ENCODE measurements around the gene IL6R. TPM values are rescaled to one million over a fixed set of nuclear protein-coding genes. Genes with fewer than 3 reads are reported as not detected.
A peak's percentile ranks its signal among the peaks of the same experiment; 100 is the strongest.

IL6R gene
- total RNA-seq, 3 donors from 2014 or later = 23.6 to 26.8 (median 24.0) TPM

DNA sequence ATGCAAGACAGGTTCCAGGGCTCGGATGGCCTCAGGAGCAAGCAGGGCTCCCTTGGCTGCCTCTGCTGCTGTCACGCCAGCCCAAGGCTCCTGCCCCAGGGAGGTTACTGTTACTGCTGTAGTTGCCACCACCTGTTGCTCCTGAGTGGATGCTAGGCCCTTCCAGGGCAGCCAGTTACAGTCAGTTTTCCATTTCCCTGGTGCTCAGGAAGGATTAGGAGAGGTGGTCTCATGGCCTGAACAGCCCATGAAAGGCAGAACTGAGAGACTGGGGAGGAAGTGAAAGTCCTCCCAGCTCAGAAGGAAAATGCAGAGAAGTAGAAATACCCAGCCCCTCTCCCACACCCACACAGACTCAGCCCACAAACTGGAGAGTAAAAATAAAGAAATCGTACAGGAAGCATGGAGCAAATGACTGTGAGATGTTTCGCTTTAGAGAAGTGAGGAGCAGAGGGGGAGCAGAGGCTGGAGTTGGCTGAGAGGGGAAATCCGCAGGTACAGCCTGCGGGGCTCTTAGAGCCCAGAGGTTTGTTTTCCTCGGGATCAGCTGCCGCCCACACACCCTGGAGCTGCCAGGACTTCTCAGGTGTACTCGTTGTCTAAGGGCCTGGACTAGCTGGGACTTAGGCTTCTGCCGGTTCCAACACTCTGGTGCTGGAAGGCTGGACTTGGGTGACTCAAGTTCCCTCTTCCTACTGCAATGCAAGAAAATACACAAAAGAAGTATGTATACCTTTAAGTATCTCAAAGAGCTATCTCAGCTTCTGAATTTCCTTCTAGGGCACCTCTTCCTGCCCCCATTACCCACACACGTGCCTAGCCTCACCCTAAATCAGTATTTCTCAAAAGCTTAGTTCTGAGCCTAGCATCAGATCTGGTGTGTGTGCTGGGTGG is 2.3 kb downstream of the IL6R start:
- intact Hi-C loops (cut with DNase I; ENCODE audit: low total_unique reads) = no loop called here
- Histone ChIP-seq H3K27ac (peak overlapping the region; percentile 96 to 99), H3K4me3 (peak overlapping the region; percentile 79 to 87 (median 85))

DNA sequence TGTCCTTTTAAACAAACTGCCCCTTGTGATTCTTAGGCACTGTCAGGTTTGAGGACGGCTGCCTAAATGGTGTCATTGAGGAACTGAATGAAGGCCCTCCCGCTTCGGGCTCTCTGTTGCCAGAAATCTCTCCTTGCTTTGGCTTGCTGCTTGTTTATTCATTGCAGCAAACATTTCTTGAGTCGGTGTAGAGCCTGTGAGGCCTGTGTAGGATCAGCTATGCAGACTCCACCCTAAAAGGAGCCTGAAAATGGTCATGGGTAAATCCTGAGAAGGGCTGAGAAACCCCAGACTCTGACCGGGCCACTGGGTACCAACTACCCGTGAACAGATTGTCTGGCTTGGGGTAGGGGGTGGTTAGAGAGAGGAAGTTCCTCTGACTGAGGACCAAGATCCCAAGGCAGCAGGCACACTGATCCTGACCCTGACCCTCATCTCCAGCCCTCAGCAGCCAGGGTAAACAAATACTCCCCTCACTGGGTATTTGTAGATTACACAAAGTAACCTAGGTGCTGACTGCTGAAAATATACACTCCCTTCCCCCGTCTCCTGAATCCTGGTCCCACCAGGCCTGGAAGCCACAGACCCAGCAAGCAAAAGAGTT is 3.1 kb downstream of the IL6R start:
- Histone ChIP-seq H3K27ac (peak overlapping the region; percentile 96 to 99), H3K27me3 (no peaks in the 10 kb centered on the region), H3K4me3 (peak overlapping the region; percentile 79 to 87 (median 85)), H3K36me3 (no peaks in the 10 kb centered on the region), H3K9me3 (no peaks in the 10 kb centered on the region), H3K4me1 (peaks cover 5 to 23% of the 10 kb centered on the region in 2 donors)
- intact Hi-C loops (cut with DNase I; ENCODE audit: low total_unique reads) = no loop called here
- no peak for DNase-seq (ENCODE audit: low spot score in 2 of 2)
- TF ChIP-seq, protein P1, sequence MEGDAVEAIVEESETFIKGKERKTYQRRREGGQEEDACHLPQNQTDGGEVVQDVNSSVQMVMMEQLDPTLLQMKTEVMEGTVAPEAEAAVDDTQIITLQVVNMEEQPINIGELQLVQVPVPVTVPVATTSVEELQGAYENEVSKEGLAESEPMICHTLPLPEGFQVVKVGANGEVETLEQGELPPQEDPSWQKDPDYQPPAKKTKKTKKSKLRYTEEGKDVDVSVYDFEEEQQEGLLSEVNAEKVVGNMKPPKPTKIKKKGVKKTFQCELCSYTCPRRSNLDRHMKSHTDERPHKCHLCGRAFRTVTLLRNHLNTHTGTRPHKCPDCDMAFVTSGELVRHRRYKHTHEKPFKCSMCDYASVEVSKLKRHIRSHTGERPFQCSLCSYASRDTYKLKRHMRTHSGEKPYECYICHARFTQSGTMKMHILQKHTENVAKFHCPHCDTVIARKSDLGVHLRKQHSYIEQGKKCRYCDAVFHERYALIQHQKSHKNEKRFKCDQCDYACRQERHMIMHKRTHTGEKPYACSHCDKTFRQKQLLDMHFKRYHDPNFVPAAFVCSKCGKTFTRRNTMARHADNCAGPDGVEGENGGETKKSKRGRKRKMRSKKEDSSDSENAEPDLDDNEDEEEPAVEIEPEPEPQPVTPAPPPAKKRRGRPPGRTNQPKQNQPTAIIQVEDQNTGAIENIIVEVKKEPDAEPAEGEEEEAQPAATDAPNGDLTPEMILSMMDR (IDR thresholded peaks at IDR 0.05) = no peak
- TF ChIP-seq POLR2AphosphoS5 (IDR thresholded peaks at IDR 0.05) = peak in 1 of 3 donors; percentile 6

More for the DNA sequence above, 2.3 kb downstream of the IL6R start:
- TF ChIP-seq, protein P1 (IDR thresholded peaks at IDR 0.05) = no peak
- TF ChIP-seq POLR2AphosphoS5 (IDR thresholded peaks at IDR 0.05) = peak in 1 of 3 donors; percentile 5
- no peak for TF ChIP-seq POLR2A (IDR thresholded peaks at IDR 0.05)
- peaks cover 5 to 23% of the 10 kb centered on the region in 2 donors for H3K4me1 ChIP-seq
- no peaks in the 10 kb centered on the region for H3K36me3 ChIP-seq
- no peaks in the 10 kb centered on the region for H3K27me3 ChIP-seq
- no peaks in the 10 kb centered on the region for H3K9me3 ChIP-seq
- peak in 1 of 2 donors; percentile 79 for DNase-seq (ENCODE audit: low spot score in 2 of 2)

DNA sequence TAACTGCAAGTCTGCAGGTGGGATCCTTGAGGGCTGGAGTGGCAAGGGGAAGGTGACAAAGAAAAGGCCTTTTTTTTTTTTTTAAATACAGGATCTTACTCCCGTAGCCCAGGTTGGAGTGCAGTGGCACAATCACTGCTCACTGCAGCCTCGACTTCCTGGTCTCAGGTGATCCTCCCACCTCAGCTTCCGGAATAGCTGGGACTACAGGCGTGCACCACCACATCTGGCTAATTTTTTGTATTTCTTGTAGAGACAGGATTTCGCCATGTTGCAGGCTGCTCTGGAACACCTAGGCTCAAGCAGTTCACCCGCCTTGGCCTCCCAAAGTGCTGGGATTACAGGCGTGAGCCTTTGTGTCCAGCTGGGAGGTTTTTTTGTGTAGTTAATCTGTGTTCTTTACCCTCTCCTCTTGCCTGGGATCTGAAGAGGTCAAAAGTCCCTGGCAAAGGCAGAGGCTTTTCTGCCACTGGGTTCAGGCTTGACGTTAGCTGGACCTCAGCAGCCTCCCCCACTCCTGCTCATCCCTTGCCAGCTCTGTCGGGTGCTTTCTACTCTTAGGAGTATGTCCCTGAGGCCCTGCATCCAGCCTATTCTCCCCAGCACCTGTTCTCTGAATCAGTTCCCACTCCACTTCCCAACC is 5.2 kb downstream of the IL6R start:
- TF ChIP-seq POLR2AphosphoS5 (IDR thresholded peaks at IDR 0.05) (no peak), POLR2A (IDR thresholded peaks at IDR 0.05) (no peak)
- TF ChIP-seq, protein P1 (IDR thresholded peaks at IDR 0.05) = no peak
- intact Hi-C loops (cut with DNase I; ENCODE audit: low total_unique reads) = no loop called here
- no peaks in the 10 kb centered on the region for H3K36me3 ChIP-seq
- no peaks in the 10 kb centered on the region for H3K27me3 ChIP-seq
- no peaks in the 10 kb centered on the region for H3K9me3 ChIP-seq
- no peak for DNase-seq (ENCODE audit: low spot score in 2 of 2)
- peaks cover 5 to 31% of the 10 kb centered on the region in 2 donors for H3K4me1 ChIP-seq
- no peak overlapping the region for H3K4me3 ChIP-seq
- H3K27ac ChIP-seq = no peak overlapping the region

DNA sequence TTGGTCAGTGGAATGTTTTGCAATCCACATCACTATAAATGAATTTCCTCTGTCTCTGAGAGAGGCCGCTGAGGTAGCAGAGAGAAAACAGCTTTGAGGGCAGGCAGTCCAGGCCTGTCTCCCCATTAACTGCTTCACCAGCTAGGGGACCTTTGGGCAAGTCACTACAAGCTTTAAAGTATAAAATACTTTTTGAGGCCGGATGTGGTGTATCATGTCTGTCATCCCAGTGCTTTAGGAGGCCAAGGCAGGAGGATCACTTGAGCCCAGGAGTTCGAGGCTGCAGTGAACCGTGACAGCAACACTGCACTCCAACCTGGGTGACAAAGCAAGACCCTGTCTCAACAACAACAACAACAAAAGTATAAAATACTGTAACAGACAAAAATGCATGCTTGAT is 6.4 kb downstream of the IL6R start:
- H3K4me1 ChIP-seq = peaks cover 5 to 30% of the 10 kb centered on the region in 2 donors
- no peak overlapping the region for H3K27ac ChIP-seq
- TF ChIP-seq, protein P1 (IDR thresholded peaks at IDR 0.05) = no peak
- TF ChIP-seq POLR2AphosphoS5 (IDR thresholded peaks at IDR 0.05) (no peak), POLR2A (IDR thresholded peaks at IDR 0.05) (no peak)
- no peak overlapping the region for H3K4me3 ChIP-seq
- DNase-seq (ENCODE audit: low spot score in 2 of 2) = no peak
- H3K36me3 ChIP-seq = no peaks in the 10 kb centered on the region
- no peaks in the 10 kb centered on the region for H3K9me3 ChIP-seq
- H3K27me3 ChIP-seq = no peaks in the 10 kb centered on the region
- intact Hi-C loops (cut with DNase I; ENCODE audit: low total_unique reads) = no loop called here
